Fibroblast of lung (primary cell): Measurements from ENCODE around the gene CSF2RB.

Experiments used
- EZH2 ChIP-seq: IDR thresholded peaks from 2 replicates; pipeline ENCODE4 v1.5.1; 2012; ENCODE audit warnings: low read length, control low read depth, mild to moderate bottlenecking; ENCODE audit errors: missing control alignments
- TF ChIP-seq, protein P1 (sequence below), 2 donors: IDR thresholded peaks in 1 of 2; conservative IDR thresholded peaks in 1 of 2; 1 replicate in 1 of 2; 2 replicates in 1 of 2; pipeline ENCODE4 v1.5.1; 2011 to 2012; ENCODE audit warnings: low read length in 2 of 2, control low read depth in 1 of 2, inconsistent platforms in 1 of 2, low read depth in 1 of 2, mild to moderate bottlenecking in 1 of 2

DNA sequence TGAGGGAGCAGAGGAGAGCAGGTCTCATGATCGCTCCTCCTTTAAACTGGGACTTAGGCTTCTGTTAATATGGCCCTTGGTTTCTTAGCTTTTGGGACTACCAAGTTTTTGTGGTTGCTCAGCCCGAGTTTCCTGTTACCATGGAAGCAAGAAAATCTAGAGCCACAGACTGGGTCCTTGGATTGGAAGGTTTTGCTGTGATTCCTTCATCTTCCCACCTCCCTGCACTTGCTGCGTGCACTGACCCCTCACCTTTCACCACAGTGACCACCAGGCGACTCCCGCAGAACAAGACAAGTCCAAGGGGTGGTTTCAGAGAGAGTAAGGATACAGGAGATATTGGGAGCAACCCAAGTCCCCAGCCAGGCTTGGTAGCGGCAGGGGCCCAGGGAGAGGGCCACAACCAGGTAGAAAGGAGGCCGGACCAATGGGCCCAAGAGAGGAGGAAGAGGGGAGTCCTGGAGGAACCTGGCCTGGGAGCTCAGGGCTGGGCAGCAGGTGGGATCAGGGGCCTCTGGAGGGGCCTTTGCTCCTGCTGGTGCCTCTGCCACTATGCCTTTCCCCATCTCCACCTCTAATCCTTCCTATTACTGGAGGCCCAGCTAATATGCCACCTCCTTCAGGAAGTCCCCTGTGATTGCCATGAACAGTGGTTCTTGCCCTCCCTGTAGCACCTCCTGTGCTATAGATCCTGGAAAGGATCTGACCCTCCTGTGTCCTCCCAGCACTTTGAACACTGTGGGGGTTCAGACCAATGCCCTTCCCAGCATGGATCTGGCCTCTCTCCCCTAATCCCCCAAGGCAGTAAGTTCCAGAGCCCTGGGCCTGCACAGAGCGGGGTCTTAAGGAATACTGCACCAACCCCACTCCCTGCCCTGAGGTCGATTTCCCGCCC, 21.2 kb downstream of the CSF2RB start:
- TF ChIP-seq, protein P1, sequence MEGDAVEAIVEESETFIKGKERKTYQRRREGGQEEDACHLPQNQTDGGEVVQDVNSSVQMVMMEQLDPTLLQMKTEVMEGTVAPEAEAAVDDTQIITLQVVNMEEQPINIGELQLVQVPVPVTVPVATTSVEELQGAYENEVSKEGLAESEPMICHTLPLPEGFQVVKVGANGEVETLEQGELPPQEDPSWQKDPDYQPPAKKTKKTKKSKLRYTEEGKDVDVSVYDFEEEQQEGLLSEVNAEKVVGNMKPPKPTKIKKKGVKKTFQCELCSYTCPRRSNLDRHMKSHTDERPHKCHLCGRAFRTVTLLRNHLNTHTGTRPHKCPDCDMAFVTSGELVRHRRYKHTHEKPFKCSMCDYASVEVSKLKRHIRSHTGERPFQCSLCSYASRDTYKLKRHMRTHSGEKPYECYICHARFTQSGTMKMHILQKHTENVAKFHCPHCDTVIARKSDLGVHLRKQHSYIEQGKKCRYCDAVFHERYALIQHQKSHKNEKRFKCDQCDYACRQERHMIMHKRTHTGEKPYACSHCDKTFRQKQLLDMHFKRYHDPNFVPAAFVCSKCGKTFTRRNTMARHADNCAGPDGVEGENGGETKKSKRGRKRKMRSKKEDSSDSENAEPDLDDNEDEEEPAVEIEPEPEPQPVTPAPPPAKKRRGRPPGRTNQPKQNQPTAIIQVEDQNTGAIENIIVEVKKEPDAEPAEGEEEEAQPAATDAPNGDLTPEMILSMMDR (conservative IDR thresholded peaks at IDR 0.05 in 1 of 2, IDR thresholded peaks at IDR 0.05 in 1 of 2; ENCODE audit: low read depth in 1 of 2, low read length in 2 of 2): no peak
- no peak for TF ChIP-seq EZH2
